HL-60/S4 (cell line): ENCODE data around the gene IL18.
"Not testable (repeated sequence)": the region's sequence is repeated elsewhere in the genome, so short reads cannot be mapped to it uniquely, and the experiment has no call there.

Source experiments
- in situ Hi-C: fragments of 300-500 bp; cut with MboI; formaldehyde crosslinking; loops from 2 replicates; pipeline ENCODE4 v1.14.3; 2022; ENCODE audit warnings: low sequenced_read_pairs

The IL18 gene

DNA sequence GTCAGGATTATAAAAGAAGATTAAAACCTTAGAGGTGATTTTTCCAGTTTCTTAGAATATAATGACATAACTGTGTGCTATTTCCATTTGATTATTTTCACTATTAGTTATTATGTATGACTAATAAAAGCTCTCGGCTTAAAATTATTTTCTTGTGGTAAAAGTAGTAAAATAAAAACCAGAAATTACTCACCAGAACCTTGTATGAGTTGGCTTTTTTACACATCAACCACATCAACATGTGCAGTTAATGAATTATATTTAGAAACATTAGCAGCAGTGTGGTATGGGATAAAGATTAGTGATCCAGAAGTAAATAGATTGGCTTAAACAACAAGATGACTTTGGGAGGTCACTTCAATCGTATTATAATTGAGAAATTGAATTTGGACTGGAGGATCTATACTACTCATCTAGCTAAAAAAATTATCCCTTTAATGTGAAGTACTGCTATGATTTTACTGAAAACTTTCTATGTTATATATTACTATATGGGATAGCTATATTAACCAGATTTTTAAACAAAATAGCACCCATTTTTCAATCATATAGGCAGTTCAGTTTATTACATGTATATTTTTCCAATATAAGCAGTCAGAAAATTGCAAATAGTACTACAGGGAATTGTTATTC, 8.6 kb upstream of the IL18 start:
- in situ Hi-C loops: no loop called here

GRCh38 chr11:112167145-112167544, 3.3 kb upstream of the IL18 start, which contains the start of gene TEX12:
TSS of gene TEX12 (plus strand) at chr11:112167372. CDS start at chr11:112169269, 1,897 bp downstream.
- in situ Hi-C loops: no loop called here

DNA sequence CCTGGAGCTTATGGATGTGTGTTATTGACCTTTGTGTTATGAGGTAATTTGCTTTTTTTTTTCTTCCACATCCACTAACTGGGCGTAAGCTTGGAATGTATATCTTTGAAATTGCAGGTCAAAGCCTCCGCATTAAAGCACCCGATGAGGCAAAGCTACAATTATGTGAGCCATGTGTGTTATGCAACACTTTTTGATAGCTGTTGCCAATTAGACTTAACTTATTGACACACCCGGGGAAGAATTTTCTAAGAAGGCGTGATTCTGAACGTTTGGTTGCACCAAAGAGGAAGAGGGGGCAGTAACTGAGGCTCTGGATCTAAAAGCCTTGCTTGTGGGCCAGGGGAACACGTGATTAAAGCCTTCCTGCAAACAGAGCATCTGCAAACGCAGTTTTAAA, 2.7 kb upstream of the IL18 start:
- in situ Hi-C loops: no loop called here

- in situ Hi-C loops: no loop called here
Observed at GRCh38 chr11:112165049-112165448, 1.2 kb upstream of the IL18 start.

DNA sequence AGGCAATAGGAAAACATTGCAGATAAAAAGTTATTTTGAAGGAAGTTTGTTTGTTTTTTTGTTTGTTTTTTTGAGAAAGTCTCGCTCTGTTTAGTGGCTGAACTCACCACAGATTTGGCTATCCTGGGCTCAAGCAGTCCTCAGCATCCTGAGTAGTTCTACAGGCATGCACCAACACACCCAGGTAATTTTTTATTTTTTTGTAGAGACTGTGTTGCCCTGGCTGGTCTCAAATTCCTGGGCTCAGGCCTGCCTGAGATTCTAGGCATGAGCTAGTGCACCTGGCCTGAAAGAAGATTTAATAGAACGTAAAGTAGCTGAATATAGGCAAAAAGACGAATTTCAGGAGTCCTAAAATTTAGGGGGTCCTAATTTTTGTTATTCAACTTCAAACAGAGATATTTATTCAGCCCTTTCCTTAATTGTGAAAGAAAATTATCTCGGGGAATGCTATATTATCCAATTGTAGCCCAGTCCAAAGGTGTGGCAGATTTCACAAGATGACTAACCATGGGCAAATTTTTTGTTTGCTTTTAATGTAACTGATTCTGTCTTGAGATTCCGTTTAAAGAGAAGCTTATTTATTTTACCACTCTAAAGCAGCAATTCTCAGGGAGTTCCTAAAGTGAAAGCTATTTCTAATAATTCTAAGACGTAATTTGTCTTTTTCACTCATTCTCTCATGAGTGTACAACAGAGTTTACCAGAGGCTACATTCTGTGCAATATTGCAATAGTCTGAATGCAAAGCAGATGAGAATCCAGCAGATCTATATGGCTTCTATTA, 940 bp downstream of the IL18 start:
- in situ Hi-C loops: no loop called here

DNA sequence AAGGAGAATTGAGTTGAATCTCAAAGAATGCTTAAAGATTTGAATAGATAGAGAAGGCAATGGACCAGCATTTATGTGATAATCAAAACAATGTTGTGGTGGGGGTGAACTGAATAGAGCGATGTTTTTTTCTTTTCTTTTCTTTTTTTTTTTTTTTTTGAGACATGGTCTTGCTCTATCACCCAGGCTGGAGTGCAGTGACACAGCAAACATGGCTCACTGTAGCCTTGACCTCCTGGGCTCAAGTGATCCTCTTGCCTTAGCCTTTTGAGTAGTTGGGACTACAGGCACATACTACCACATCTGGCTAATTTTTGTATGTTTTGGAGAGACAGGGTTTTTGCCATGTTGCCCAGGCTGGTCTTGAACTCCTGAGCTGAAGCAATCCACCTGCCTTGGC, 1.7 kb downstream of the IL18 start:
- in situ Hi-C loops: not testable (repeated sequence)

DNA sequence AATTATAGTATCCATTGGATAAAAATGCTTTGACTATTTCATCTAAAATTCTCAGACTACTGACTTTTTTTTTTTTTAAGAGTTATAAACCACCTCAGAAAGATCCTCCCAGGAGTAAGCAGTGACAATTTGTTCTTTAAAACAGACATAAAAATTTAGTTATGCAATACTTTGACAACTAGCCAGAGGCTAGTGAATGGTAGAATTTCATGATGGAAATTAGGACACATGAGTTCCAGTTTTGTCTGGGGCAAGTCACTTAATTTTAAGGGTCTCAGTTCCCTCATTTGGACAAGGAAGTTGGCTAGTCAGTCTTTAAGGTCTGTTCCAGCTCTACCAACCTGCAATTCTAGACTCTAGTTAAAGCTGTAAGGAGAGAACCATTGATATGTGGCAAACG, 2.9 kb downstream of the IL18 start:
- in situ Hi-C loops: no loop called here

DNA sequence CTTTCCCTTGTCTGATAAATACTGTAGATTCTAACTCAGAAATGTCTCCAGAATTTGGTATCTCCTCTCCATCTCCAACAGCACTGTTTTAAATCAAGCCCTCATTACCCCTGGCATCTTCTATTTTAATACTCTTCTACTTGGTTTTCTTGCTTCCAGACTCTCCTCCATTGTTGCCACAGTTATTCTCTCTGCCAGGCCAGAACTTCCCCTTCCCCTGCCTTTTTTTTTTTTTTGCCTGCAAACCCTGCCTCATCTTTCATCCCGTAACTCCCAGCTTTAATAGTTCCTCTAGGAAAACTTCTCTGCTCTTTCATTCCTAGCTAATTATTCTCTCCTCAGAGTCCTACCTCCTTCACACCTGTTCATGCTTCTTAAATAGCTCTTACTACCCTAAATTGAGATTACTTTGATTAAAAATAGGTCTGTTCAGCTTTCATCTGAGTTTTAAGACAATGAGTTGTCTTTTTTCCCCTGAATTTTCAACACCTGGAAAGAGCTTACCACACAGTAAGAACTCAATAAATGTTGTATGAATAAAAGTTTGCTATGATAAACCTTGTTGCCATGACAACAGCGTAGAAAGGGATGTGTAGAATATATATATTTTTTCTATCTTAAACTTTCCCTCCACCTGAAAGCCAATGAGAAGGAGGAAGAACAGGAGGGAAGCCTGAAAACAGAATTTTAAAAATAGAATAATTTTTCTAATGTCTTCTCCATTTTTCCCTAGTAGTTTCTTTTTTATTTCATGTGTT, 3.6 kb downstream of the IL18 start:
- in situ Hi-C loops: no loop called here

DNA sequence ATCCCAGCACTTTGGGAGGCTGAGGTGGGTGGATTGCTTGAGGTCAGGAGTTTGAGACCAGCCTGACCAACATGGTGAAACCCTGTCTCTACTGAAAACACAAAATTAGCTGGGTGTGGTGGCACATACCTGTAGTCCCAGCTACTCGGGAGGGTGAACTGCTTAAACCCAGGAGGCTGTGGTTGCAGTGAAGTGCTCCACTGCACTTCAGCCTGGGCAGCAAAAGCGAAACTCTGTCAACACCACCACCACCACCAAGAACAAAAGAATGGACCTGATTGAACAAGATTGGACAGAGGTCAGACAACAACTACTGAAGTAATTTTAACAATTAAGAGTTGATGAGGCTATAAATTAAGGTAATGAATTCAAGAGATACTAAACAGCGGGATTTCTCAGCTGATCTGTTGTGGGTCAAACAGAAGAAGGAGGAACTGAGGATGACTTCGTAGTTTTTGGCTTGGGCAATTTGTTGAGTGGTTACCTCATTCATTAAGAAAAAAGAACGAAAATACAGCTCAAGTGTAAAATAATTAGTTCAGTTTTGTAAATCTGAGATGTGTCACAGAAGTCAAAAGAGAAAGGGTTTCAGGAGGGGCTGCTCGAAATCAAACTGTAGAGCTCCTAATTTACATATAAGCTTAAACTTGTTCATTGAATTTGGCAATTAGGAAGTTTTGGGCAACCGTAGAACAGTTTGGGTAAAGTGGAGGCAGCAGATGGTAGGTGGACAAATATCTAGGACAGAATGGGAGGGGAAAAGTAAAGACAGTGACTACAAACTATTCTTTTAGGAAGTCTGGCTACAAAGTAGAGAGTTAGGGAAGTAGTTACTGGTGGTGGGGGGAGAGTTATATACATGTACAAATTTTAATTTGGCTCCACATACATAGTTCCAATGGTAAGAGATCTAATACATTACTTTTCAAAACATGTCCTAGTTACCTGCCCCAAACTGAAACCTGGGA, 4.5 kb downstream of the IL18 start:
- in situ Hi-C loops: no loop called here

DNA sequence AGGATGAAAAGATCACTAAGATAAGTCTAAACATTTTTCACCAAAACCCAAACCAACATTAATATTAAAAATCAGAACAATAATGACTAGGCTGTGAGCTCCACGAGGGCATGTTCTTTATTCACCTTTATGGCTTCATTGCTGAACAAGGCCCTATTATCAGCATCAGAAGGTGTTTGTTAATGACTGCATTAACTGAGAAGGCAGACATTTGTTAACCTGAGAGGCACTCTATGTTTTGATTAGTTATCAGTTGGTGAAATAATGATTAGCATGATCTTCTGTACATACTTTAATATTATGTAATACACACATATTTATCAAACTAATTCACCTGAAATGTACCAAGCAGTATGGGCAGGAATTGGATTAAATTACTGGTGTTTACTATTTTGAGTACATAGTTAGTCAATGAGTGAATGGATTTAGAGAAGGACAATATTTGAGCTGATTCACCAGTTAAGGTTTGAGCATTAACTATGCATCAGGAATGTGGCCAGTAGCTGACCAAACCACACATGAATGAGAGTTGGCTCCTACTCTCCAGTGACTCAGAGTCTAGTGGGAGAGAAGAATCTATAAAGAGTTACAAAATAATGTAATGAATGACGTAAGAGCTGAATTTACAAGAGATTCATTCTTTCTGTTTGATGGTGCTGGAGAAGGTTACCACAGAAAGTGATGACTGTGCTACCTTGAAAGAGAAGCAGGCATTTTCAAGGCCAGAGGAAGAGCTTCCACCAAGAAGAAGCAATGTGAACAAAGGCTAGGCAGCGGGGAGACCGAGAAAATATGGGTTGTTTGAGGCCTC, 6.7 kb downstream of the IL18 start:
- in situ Hi-C loops: no loop called here

- in situ Hi-C loops: no loop called here
Observed at GRCh38 chr11:112156153-112156955, 7.5 kb downstream of the IL18 start.

DNA sequence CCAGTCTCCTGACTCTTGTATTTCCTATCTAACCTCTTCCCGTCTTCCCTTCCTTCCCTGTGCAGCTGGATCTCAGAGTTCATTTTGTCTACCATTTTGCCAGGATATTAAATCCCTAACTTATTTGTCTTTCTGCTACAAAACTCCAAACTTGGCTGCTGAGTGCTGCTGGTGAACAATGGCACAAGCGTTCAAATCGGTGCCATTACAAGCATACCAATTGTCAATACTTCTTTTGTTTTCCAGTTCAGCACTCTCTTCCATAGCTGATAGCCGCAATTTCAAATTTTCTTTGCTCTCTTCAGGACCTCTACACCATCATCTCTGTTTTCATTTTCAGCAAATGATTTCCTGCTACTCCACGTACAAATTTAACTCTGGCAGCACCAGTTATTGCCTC, 13.4 kb downstream of the IL18 start:
- in situ Hi-C loops: no loop called here

- in situ Hi-C loops: no loop called here
Observed at GRCh38 chr11:112143597-112143996, 20.3 kb downstream of the IL18 start.

DNA sequence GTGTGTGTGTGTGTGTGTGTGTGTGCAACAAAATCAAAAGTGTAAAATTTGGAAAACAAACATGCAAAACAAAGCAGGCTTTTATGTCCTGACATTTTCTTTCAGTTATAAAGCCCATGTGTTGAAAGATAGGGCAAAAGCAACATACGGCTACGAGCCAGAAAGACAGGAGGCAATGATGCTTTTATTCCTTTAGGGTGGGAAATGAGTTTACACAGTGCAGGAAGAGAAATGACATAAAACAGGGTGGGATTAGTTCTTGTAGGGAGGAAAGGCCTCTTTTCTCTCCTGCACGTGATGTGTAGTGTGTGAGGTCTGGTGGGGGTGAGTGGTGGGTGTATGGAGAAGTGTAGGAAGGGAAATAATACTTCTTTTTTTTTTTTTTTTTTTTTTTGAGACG, 29.4 kb downstream of the IL18 start:
- in situ Hi-C loops: no loop called here

DNA sequence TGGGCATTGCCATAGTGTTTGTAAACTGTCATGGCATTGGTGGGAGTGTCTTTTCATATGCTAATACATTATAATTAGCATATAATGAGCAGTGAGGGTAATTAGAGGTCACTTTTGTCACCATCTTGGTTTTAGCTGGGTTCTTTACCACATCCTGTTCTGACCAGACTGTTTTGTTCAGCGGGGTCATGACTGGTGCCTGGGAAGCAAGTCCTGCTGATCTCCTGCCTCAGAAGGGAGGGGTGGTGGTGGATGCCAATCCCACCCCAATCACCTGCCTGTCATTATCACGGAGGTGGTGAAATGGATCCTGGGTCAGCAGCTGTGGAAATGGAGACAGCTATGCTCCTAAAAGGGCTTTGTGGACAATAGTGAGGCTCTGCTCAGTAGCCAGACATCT, 31.2 kb downstream of the IL18 start:
- in situ Hi-C loops: no loop called here

DNA sequence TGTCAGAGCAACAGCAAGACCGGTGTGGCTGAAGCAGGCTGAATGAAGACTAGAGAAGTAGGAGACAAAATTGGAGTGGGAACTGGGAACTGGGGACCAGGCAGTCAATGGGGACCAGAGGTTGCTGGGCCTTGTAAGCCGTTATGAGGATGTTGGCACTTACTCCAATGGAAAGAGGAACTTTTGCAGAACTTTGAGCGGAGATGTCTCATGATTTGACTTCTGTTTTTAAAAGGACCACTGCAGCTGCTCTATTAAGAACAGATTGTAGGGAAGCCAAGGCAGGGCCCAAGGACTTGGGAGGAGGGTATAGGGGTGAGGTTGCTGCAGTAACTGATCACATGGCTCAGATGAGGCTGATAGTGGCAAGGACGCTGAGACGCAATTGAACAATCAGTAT, 34.2 kb downstream of the IL18 start:
- in situ Hi-C loops: no loop called here

DNA sequence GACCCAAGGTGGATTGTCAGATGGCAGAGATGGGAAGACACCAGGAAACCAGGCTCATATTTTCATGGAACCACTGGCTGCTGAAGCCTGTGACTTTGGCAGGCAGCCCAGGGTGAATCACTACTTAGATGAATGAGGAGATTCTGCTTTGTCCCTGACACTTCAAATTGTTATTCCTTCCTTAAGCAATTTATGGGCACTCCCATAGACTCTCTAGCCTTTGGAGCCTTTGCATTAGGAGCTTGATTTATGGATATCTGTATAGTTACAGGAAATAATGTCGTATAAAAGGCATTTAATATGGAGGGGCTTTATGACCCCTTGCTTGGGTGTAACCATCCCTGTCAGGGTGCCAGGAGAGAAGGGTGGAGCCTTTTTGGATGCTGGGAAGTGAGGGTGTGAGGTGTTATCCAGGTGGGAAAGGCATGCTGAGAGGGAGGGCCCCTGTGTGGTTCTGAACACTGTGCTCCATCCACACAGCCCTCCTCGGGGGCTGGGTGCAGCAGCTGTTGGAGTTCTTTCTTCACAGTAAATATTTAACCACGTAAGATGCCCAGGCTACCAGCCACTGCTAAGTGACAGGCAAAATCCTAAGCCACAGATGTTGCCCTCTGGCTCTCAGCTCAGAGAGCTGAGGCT, 35.3 kb downstream of the IL18 start:
- in situ Hi-C loops: no loop called here

DNA sequence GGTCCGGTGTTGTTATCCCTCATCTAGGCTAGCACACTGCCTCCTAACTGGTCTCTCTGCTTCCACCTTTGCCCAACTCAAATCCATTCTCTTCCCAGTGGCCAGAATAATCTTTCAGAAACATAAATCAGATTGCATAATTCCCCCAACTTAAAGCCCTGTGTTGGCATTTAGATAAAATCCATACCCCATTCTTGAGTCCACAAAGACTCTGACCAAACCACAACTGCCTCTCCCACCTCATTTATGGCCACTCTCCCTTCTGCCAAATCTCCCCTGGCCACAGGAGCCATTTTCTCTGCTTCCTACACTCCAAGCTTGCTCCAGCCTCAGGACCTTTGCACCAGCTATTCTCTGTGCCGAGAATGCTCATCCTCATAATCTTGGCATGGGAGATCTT, 36.8 kb downstream of the IL18 start:
- in situ Hi-C loops: no loop called here

DNA sequence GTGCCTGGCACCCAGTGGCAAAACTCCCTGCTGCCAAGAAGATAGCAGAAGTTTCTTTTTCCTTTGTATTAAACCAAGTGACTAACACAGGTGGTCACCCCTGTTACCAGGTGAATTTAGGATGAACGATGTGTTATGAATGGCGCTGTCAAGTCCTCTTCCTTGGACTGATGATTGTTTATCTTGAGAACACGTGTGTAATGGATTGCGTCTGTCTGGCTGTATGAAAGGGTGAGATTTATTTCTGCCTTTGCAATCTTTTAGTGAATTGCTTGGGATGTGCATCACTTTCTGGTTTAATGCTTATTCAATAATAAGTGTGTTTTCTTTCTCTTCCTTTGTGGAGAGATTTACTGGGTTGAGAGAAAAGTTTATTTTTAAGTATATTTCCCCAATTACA, 40.8 kb downstream of the IL18 start:
- in situ Hi-C loops: no loop called here
